Testis (tissue), 2 donors: ENCODE data around the gene TRIAP1.
A peak's percentile ranks its signal among the peaks of the same experiment; 100 is the strongest.

Experiments used
- POLR2A ChIP-seq: fragments of 450-650 bp; IDR thresholded peaks from one replicate; pipeline ENCODE4 v1.6.1; 2017; ENCODE audit warnings: antibody characterized with exemption, mild to moderate bottlenecking, moderate library complexity
- TF ChIP-seq, protein P1 (sequence below), 3 experiments: fragments of 450-650 bp in 2 of 3; fragments of 200-600 bp in 1 of 3; sonication (generic) in 1 of 3; IDR thresholded peaks; one replicate each; pipeline ENCODE4 v1.5.1; 2016 to 2019; ENCODE audit warnings: antibody characterized with exemption in 3 of 3, mild to moderate bottlenecking in 2 of 3, moderate library complexity in 1 of 3

GRCh38 chr12:120453977-120454376 is 7.8 kb upstream of the TRIAP1 start:
- TF ChIP-seq, protein P1, sequence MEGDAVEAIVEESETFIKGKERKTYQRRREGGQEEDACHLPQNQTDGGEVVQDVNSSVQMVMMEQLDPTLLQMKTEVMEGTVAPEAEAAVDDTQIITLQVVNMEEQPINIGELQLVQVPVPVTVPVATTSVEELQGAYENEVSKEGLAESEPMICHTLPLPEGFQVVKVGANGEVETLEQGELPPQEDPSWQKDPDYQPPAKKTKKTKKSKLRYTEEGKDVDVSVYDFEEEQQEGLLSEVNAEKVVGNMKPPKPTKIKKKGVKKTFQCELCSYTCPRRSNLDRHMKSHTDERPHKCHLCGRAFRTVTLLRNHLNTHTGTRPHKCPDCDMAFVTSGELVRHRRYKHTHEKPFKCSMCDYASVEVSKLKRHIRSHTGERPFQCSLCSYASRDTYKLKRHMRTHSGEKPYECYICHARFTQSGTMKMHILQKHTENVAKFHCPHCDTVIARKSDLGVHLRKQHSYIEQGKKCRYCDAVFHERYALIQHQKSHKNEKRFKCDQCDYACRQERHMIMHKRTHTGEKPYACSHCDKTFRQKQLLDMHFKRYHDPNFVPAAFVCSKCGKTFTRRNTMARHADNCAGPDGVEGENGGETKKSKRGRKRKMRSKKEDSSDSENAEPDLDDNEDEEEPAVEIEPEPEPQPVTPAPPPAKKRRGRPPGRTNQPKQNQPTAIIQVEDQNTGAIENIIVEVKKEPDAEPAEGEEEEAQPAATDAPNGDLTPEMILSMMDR (IDR thresholded peaks at IDR 0.05) = peak in 2 of 3 experiments; percentile 14 to 66
- no peak for TF ChIP-seq POLR2A
